GM13977 (cell line): ENCODE results near the gene MOV10.

Experiments used
- DNase-seq: peaks from one replicate; pipeline ENCODE4 v3.0.0; 2012; ENCODE audit warnings: low spot score
- in situ Hi-C: fragments of 300-500 bp; cut with MboI; formaldehyde crosslinking; loops from one replicate; pipeline ENCODE4 v1.12.0; 2022; ENCODE audit warnings: low sequenced_read_pairs, low pct_unique_long_range_greater_than_20kb, mixed read lengths, inconsistent platforms; ENCODE audit not compliant: unreplicated experiment
- TF ChIP-seq, protein P1 (sequence below): IDR thresholded peaks from 2 replicates; pipeline ENCODE4 v1.5.1; 2012; ENCODE audit warnings: mild to moderate bottlenecking, control low read depth; ENCODE audit not compliant: insufficient read depth; ENCODE audit errors: extremely low read depth, missing control alignments

The MOV10 gene

DNA sequence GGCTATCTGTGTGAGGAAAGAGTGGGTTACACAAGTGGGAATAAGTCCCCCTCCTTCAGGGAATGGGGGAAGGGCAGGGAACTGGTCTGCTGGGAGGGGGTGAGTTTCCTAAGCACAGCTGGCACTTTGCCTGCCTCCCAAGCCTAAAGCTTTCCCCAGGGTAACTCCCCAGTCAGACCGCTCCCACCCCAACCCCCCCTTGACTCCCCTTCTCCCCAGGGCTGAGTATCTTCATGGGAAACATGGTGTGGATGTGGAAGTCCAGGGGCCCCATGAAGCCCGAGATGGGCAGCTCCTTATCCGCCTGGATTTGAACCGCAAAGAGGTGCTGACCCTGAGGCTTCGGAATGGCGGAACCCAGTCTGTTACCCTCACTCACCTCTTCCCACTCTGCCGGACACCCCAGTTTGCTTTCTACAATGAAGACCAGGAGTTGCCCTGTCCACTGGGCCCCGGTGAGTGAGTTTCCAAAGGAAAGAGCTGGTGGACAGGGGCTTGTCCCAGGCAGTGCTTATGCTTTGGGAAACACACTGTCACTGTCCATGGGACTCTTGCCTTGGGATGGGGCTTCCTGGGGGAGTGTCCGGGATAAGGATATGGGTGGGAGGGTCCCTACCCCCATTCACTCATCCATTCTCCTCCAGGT lies 14.9 kb downstream of the MOV10 start:
- in situ Hi-C loops = no loop called here
- DNase-seq = no peak
- TF ChIP-seq, protein P1, sequence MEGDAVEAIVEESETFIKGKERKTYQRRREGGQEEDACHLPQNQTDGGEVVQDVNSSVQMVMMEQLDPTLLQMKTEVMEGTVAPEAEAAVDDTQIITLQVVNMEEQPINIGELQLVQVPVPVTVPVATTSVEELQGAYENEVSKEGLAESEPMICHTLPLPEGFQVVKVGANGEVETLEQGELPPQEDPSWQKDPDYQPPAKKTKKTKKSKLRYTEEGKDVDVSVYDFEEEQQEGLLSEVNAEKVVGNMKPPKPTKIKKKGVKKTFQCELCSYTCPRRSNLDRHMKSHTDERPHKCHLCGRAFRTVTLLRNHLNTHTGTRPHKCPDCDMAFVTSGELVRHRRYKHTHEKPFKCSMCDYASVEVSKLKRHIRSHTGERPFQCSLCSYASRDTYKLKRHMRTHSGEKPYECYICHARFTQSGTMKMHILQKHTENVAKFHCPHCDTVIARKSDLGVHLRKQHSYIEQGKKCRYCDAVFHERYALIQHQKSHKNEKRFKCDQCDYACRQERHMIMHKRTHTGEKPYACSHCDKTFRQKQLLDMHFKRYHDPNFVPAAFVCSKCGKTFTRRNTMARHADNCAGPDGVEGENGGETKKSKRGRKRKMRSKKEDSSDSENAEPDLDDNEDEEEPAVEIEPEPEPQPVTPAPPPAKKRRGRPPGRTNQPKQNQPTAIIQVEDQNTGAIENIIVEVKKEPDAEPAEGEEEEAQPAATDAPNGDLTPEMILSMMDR = no peak

GRCh38 chr1:112689842-112690237 lies 15.4 kb downstream of the MOV10 start:
- TF ChIP-seq, protein P1 = no peak
- in situ Hi-C loops = no loop called here
- DNase-seq = no peak

GRCh38 chr1:112692681-112693080 lies 18.2 kb downstream of the MOV10 start:
- TF ChIP-seq, protein P1 = no peak
- in situ Hi-C loops = no loop called here
- no peak for DNase-seq

DNA sequence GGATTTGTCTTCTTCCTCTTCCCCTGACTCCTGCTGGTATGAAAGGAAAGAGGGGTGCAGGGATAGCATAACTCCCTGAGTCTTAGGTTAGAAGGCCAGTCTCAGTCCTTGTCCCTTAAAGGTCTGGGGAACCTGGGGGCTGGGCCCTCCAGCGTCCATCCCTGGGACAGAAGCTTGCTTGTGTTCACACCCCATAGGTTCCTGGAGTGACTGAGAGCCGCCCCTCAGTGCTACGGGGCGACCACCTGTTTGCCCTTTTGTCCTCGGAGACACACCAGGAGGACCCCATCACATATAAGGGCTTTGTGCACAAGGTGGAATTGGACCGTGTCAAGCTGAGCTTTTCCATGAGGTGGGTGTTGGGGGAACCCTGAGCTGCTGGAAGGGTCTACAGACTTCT lies 19.4 kb downstream of the MOV10 start:
- TF ChIP-seq, protein P1 = no peak
- in situ Hi-C loops = no loop called here
- DNase-seq = no peak

DNA sequence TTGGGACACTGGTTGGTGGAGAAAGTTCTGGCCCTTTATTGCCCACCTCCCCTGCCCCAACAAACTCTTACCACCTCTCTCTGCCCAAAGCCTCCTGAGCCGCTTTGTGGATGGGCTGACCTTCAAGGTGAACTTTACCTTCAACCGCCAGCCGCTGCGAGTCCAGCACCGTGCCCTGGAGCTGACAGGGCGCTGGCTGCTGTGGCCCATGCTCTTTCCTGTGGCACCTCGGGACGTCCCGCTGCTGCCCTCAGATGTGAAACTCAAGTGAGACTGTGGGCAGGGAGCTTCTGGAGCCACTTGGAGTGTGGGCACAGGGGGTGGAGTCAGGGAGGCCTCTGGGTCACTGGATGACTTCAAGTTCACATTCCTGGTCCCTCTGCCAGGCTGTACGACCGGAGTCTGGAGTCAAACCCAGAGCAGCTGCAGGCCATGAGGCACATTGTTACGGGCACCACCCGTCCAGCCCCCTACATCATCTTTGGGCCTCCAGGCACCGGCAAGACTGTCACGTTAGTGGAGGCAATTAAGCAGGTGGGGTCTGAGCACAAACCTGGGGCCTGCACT lies 20.0 kb downstream of the MOV10 start:
- TF ChIP-seq, protein P1 = no peak
- DNase-seq = no peak
- in situ Hi-C loops = no loop called here

DNA sequence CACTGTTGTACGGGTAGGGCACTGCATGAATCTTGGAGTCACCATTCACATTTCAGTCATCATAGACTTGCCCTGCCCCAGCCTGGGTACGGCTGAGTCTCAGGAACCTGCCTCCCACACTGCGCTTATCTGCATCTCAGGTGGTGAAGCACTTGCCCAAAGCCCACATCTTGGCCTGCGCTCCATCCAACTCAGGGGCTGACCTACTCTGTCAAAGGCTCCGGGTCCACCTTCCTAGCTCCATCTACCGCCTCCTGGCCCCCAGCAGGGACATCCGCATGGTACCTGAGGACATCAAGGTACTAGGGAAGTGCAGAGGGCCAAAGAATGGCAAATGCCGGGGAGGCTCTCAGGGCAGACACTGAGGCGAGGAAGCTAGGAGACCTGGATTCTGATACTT lies 20.8 kb downstream of the MOV10 start:
- TF ChIP-seq, protein P1 = no peak
- in situ Hi-C loops = no loop called here
- no peak for DNase-seq
